Thyroid gland (tissue), 4 donors: ENCODE measurements around the gene RIPOR3.

Experiments used
- CTCF ChIP-seq, 6 experiments: fragments of 200-600 bp in 3 of 6; fragments of 450-650 bp in 3 of 6; sonication (generic) in 3 of 6; IDR thresholded peaks; one replicate each; pipeline ENCODE4 v1.5.1; 2016 to 2019; ENCODE audit warnings: antibody characterized with exemption in 6 of 6, mild to moderate bottlenecking in 2 of 6, inconsistent platforms in 1 of 6, moderate library complexity in 1 of 6
- POLR2A ChIP-seq, 2 donors: fragments of 450-650 bp; IDR thresholded peaks; one replicate each; pipeline ENCODE4 v1.6.1; 2017; ENCODE audit warnings: antibody characterized with exemption in 2 of 2, mild to moderate bottlenecking in 2 of 2, moderate library complexity in 1 of 2

GRCh38 chr20:50676858-50677257, 14.5 kb downstream of the RIPOR3 start:
- TF ChIP-seq CTCF (IDR thresholded peaks at IDR 0.05) (no peak), POLR2A (IDR thresholded peaks at IDR 0.05) (no peak)
